Measurements from ENCODE around the gene PNMA8C. TPM values are rescaled to one million over a fixed set of nuclear protein-coding genes. Genes with fewer than 3 reads are reported as not detected.
A peak's percentile ranks its signal among the peaks of the same experiment; 100 is the strongest.

PNMA8C gene
- total RNA-seq = under 0.01 and 0.36 TPM in 2 replicates

GRCh38 chr19:46428239-46429135 is at the start of gene PNMA8C:
TSS of gene PNMA8C (minus strand) at chr19:46428936. CDS start at chr19:46428359, 577 bp downstream.
- Histone ChIP-seq H2AFZ (ENCODE audit: low read length) (peak within 1 kb of the TSS; percentile 65), H3K4me3 (ENCODE audit: insufficient read depth, low read length) (peak within 1 kb of the TSS; percentile 61), H3K27me3 (ENCODE audit: insufficient read depth, low read length) (peaks cover 21% of the 10 kb centered on the region), H3K27ac (ENCODE audit: low read depth, low read length) (no peak within 1 kb of the TSS), H3K79me2 (ENCODE audit: insufficient read depth, low read length) (no peaks in the 10 kb centered on the region), H4K20me1 (ENCODE audit: insufficient read depth, low read length) (no peaks in the 10 kb centered on the region), H3K36me3 (ENCODE audit: insufficient read depth, low read length) (no peaks in the 10 kb centered on the region), H3K9me3 (ENCODE audit: low read depth, low read length) (no peaks in the 10 kb centered on the region), H3K4me2 (ENCODE audit: insufficient read depth, low read length) (peak within 1 kb of the TSS; percentile 72), H3K4me1 (ENCODE audit: insufficient read depth, low read length) (peaks cover 6% of the 10 kb centered on the region)
- TF ChIP-seq CTCF (IDR thresholded peaks at IDR 0.05; ENCODE audit: extremely low read depth, low read depth, low read length) = no peak
- DNase-seq (ENCODE audit: insufficient read length, low spot score, missing footprints) = peak; percentile 90

- H3K27ac ChIP-seq (ENCODE audit: low read depth, low read length) = peak overlapping the region; percentile 63
- H3K27me3 ChIP-seq (ENCODE audit: insufficient read depth, low read length) = no peaks in the 10 kb centered on the region
- H4K20me1 ChIP-seq (ENCODE audit: insufficient read depth, low read length) = no peaks in the 10 kb centered on the region
- TF ChIP-seq CTCF (IDR thresholded peaks at IDR 0.05; ENCODE audit: extremely low read depth, low read depth, low read length) = no peak
- H3K9me3 ChIP-seq (ENCODE audit: low read depth, low read length) = no peaks in the 10 kb centered on the region
- H2AFZ ChIP-seq (ENCODE audit: low read length) = no peak overlapping the region
- H3K79me2 ChIP-seq (ENCODE audit: insufficient read depth, low read length) = no peaks in the 10 kb centered on the region
- H3K4me3 ChIP-seq (ENCODE audit: insufficient read depth, low read length) = no peak overlapping the region
- peaks cover 37% of the 10 kb centered on the region for H3K4me1 ChIP-seq (ENCODE audit: insufficient read depth, low read length)
- peak; percentile 95 for DNase-seq (ENCODE audit: insufficient read length, low spot score, missing footprints)
- no peaks in the 10 kb centered on the region for H3K36me3 ChIP-seq (ENCODE audit: insufficient read depth, low read length)
- peak overlapping the region; percentile 44 for H3K4me2 ChIP-seq (ENCODE audit: insufficient read depth, low read length)
Observed at GRCh38 chr19:46475986-46476385, 47.2 kb upstream of the PNMA8C start.

DNA sequence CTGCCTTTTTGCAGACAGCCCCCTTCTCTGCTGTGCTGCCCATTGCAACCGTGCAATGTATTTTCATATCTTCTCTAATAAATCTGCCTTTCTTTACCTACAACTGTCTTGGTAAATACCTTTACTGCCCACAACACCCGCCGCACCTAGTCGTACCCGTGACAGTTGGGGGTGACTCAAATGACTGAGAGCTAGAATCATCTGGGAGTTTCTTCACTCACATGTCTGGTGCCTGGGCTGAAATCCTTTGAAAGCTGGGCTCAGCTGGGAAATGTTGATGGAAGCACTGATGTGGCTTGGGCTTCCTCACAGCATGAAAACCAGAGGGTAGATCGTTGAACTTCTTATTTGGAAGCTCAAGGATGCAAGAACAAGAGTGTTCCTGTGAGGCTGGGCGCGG is 45.5 kb upstream of the PNMA8C start:
- Histone ChIP-seq H3K27ac (ENCODE audit: low read depth, low read length) (no peak overlapping the region), H2AFZ (ENCODE audit: low read length) (no peak overlapping the region)
- no peak for TF ChIP-seq CTCF (IDR thresholded peaks at IDR 0.05; ENCODE audit: extremely low read depth, low read depth, low read length)

DNA sequence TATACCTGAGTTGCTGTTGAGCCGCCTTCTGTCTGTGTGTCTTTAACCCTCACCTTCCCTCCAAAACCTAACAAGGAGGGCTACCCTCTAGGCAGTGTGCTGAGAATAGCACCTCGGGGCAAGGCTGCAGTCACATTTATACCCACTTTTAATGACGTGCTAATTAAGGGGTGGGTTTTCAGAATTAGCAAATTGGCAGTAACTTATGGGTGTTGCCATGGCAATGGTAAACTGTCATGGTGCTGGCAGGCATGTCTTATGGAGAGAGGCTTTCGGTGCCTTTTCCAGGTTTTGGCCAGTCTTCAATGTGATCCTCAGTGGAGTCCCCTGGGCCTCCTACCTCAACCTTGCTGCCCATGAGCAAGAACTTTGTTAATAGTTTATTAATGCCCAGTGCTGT is 43.9 kb upstream of the PNMA8C start:
- Histone ChIP-seq H3K27me3 (ENCODE audit: insufficient read depth, low read length) (no peaks in the 10 kb centered on the region), H4K20me1 (ENCODE audit: insufficient read depth, low read length) (no peaks in the 10 kb centered on the region), H3K27ac (ENCODE audit: low read depth, low read length) (no peak overlapping the region), H3K79me2 (ENCODE audit: insufficient read depth, low read length) (no peaks in the 10 kb centered on the region), H3K4me2 (ENCODE audit: insufficient read depth, low read length) (no peak overlapping the region), H3K4me1 (ENCODE audit: insufficient read depth, low read length) (peaks cover 36% of the 10 kb centered on the region), H3K9me3 (ENCODE audit: low read depth, low read length) (no peaks in the 10 kb centered on the region), H2AFZ (ENCODE audit: low read length) (no peak overlapping the region), H3K4me3 (ENCODE audit: insufficient read depth, low read length) (no peak overlapping the region), H3K36me3 (ENCODE audit: insufficient read depth, low read length) (no peaks in the 10 kb centered on the region)
- TF ChIP-seq CTCF (IDR thresholded peaks at IDR 0.05; ENCODE audit: extremely low read depth, low read depth, low read length) = no peak
- DNase-seq (ENCODE audit: insufficient read length, low spot score, missing footprints) = no peak

More for the DNA sequence above, 45.5 kb upstream of the PNMA8C start:
- Histone ChIP-seq H3K79me2 (ENCODE audit: insufficient read depth, low read length) (no peaks in the 10 kb centered on the region), H4K20me1 (ENCODE audit: insufficient read depth, low read length) (no peaks in the 10 kb centered on the region), H3K4me3 (ENCODE audit: insufficient read depth, low read length) (no peak overlapping the region), H3K4me2 (ENCODE audit: insufficient read depth, low read length) (no peak overlapping the region), H3K27me3 (ENCODE audit: insufficient read depth, low read length) (no peaks in the 10 kb centered on the region), H3K4me1 (ENCODE audit: insufficient read depth, low read length) (peaks cover 36% of the 10 kb centered on the region), H3K36me3 (ENCODE audit: insufficient read depth, low read length) (no peaks in the 10 kb centered on the region), H3K9me3 (ENCODE audit: low read depth, low read length) (no peaks in the 10 kb centered on the region)
- DNase-seq (ENCODE audit: insufficient read length, low spot score, missing footprints) = peak; percentile 26

All from osteoblast (primary cell).